Measurements from ENCODE around the gene NRF1. TPM values are rescaled to one million over a fixed set of nuclear protein-coding genes. Genes with fewer than 3 reads are reported as not detected.

The NRF1 gene
- total RNA-seq, 1 experiment from 2014 or later: 13.6 TPM

DNA sequence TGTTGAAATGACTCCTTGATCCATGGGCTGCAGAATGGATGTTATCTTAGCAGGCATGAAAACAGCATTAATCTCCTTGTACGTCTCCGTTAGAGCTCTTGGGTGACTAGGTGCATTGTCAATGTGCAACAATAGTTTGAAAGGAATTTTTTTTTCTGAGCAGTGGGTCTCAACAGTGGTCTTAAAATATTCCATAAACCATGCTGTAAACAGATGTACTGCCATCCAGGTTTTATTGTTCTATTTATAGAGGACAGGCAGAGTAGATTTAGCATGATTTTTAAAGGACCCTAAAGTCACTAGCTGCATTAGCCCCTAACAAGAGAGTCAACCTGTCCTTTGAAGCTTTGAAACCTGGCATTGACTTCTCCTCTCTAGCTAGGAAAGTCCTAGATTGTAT is 64.0 kb downstream of the NRF1 start:
- Histone ChIP-seq H3K9me3 (ENCODE audit: low read length) (no peaks in the 10 kb centered on the region), H3K9ac (ENCODE audit: low read length) (no peak overlapping the region), H3F3A (ENCODE audit: low read length, unreplicated experiment) (no peaks in the 10 kb centered on the region), H3K9me2 (replicated peaks; ENCODE audit: low read length) (no peaks in the 10 kb centered on the region), H3K4me1 (ENCODE audit: insufficient read depth, low read length) (no peaks in the 10 kb centered on the region), H3K27me3 (ENCODE audit: low read length) (no peaks in the 10 kb centered on the region), H4K20me1 (ENCODE audit: low read length) (no peaks in the 10 kb centered on the region), H3K4me3 (ENCODE audit: low read length) (no peak overlapping the region), H3K4me2 (ENCODE audit: low read length) (no peak overlapping the region), H2AFZ (ENCODE audit: low read length) (no peak overlapping the region), H3K79me2 (ENCODE audit: low read length) (no peaks in the 10 kb centered on the region), H3K27ac (ENCODE audit: low read length) (no peak overlapping the region), H3K36me3 (ENCODE audit: low read depth, low read length) (peaks cover 58% of the 10 kb centered on the region)
- TF ChIP-seq, protein P1, sequence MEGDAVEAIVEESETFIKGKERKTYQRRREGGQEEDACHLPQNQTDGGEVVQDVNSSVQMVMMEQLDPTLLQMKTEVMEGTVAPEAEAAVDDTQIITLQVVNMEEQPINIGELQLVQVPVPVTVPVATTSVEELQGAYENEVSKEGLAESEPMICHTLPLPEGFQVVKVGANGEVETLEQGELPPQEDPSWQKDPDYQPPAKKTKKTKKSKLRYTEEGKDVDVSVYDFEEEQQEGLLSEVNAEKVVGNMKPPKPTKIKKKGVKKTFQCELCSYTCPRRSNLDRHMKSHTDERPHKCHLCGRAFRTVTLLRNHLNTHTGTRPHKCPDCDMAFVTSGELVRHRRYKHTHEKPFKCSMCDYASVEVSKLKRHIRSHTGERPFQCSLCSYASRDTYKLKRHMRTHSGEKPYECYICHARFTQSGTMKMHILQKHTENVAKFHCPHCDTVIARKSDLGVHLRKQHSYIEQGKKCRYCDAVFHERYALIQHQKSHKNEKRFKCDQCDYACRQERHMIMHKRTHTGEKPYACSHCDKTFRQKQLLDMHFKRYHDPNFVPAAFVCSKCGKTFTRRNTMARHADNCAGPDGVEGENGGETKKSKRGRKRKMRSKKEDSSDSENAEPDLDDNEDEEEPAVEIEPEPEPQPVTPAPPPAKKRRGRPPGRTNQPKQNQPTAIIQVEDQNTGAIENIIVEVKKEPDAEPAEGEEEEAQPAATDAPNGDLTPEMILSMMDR (conservative IDR thresholded peaks at IDR 0.05; ENCODE audit: low read depth, low read length): no peak
- no peak for TF ChIP-seq EZH2 (IDR thresholded peaks at IDR 0.05; ENCODE audit: low read length, unreplicated experiment)
- no peak for TF ChIP-seq EZH2phosphoT487 (IDR thresholded peaks at IDR 0.05; ENCODE audit: borderline replicate concordance, low read length)
- DNase-seq (no peak), ATAC-seq (no peak)
- CTCF ChIA-PET: no interaction called here
- no TSS peak for BruUV-seq (replicated peaks)
- POLR2A ChIA-PET (ENCODE audit: unreplicated experiment): no interaction called here
- intact Hi-C loops (cut with micrococcal nuclease): no loop called here

DNA sequence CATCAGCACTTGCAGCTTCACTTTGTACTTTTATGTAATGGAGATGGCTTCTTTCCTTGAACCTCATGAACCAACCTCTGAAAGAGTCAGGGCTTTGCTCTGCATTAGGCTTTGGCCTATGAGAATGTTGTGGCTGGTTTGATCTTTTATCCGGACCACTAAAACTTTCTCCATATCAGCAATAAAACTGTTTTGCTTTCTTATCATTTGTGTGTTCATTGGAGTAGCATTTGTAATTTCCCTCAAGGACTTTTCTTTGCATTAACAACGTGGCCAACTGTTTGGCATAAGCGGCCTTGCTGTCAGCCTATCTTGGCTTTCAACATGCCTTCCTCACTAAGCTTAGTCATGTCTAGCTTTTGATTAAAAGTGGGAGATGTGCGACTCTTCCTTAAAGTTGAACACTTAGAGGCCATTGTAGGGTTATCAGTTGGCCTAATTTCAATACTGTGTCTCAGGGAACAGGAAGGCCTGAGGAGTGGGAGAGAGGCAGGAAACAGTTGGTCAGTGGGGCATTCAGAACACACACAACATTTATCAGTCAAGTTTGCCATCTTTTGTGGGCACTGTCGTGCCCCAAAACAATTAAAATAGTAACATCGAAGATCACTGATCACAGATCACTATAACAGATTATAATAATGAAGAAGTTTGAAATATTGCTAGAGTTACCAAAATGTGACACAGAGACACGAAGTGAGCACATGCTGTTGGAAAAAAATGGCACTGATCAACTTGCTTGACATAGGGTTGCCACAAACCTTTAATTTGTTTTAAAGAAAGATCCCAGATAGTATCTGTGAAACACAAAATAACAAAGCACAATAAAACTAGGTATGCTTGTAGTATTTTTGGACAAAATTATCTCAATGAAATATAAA is 64.7 kb downstream of the NRF1 start:
- no peak overlapping the region for H3K9ac ChIP-seq (ENCODE audit: low read length)
- POLR2A ChIA-PET (ENCODE audit: unreplicated experiment): no interaction called here
- TF ChIP-seq, protein P1 (conservative IDR thresholded peaks at IDR 0.05; ENCODE audit: low read depth, low read length): no peak
- TF ChIP-seq EZH2phosphoT487 (IDR thresholded peaks at IDR 0.05; ENCODE audit: borderline replicate concordance, low read length): no peak
- no peak for TF ChIP-seq EZH2 (IDR thresholded peaks at IDR 0.05; ENCODE audit: low read length, unreplicated experiment)
- no peak overlapping the region for H3K4me3 ChIP-seq (ENCODE audit: low read length)
- no peaks in the 10 kb centered on the region for H3F3A ChIP-seq (ENCODE audit: low read length, unreplicated experiment)
- no peaks in the 10 kb centered on the region for H3K9me2 ChIP-seq (replicated peaks; ENCODE audit: low read length)
- H2AFZ ChIP-seq (ENCODE audit: low read length): no peak overlapping the region
- CTCF ChIA-PET: no interaction called here
- no peaks in the 10 kb centered on the region for H3K9me3 ChIP-seq (ENCODE audit: low read length)
- no TSS peak for BruUV-seq (replicated peaks)
- ATAC-seq (no peak), DNase-seq (no peak)
- intact Hi-C loops (cut with micrococcal nuclease): no loop called here
- no peaks in the 10 kb centered on the region for H4K20me1 ChIP-seq (ENCODE audit: low read length)
- H3K27me3 ChIP-seq (ENCODE audit: low read length): no peaks in the 10 kb centered on the region
- H3K79me2 ChIP-seq (ENCODE audit: low read length): no peaks in the 10 kb centered on the region
- no peaks in the 10 kb centered on the region for H3K4me1 ChIP-seq (ENCODE audit: insufficient read depth, low read length)
- H3K36me3 ChIP-seq (ENCODE audit: low read depth, low read length): peaks cover 52% of the 10 kb centered on the region
- no peak overlapping the region for H3K4me2 ChIP-seq (ENCODE audit: low read length)
- H3K27ac ChIP-seq (ENCODE audit: low read length): no peak overlapping the region

DNA sequence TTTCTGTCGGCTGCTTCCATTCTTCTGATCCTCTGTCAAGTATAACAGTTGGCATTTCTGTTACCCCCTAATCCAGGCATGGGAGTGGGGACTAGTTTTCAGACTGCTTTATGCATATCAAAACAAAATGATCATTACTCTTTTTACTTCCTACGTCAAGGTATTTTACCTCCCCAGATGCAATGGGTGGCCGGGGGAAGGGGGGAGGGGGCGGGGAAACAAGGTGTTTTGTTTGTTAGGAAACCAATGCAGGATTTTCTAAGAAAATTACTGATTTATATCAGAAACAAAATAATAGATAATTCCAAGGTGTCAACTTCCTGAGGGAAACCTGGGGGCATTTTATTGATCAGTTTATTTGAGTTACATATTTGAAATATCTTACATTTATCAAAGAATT is 66.3 kb downstream of the NRF1 start:
- no peaks in the 10 kb centered on the region for H3K79me2 ChIP-seq (ENCODE audit: low read length)
- no peaks in the 10 kb centered on the region for H3K27me3 ChIP-seq (ENCODE audit: low read length)
- TF ChIP-seq, protein P1 (conservative IDR thresholded peaks at IDR 0.05; ENCODE audit: low read depth, low read length): no peak
- TF ChIP-seq EZH2phosphoT487 (IDR thresholded peaks at IDR 0.05; ENCODE audit: borderline replicate concordance, low read length): no peak
- no peak for TF ChIP-seq EZH2 (IDR thresholded peaks at IDR 0.05; ENCODE audit: low read length, unreplicated experiment)
- H3K4me1 ChIP-seq (ENCODE audit: insufficient read depth, low read length): no peaks in the 10 kb centered on the region
- no peak overlapping the region for H3K4me3 ChIP-seq (ENCODE audit: low read length)
- ChIA-PET POLR2A (ENCODE audit: unreplicated experiment) (no interaction called here), CTCF (no interaction called here)
- H2AFZ ChIP-seq (ENCODE audit: low read length): no peak overlapping the region
- intact Hi-C loops (cut with micrococcal nuclease): no loop called here
- H3K27ac ChIP-seq (ENCODE audit: low read length): no peak overlapping the region
- no TSS peak for BruUV-seq (replicated peaks)
- H4K20me1 ChIP-seq (ENCODE audit: low read length): no peaks in the 10 kb centered on the region
- H3K9ac ChIP-seq (ENCODE audit: low read length): no peak overlapping the region
- H3K9me2 ChIP-seq (replicated peaks; ENCODE audit: low read length): no peaks in the 10 kb centered on the region
- peaks cover 37% of the 10 kb centered on the region for H3K36me3 ChIP-seq (ENCODE audit: low read depth, low read length)
- DNase-seq (no peak), ATAC-seq (no peak)
- H3K9me3 ChIP-seq (ENCODE audit: low read length): no peaks in the 10 kb centered on the region
- no peaks in the 10 kb centered on the region for H3F3A ChIP-seq (ENCODE audit: low read length, unreplicated experiment)
- H3K4me2 ChIP-seq (ENCODE audit: low read length): no peak overlapping the region
